Stimulated activated CD8-positive, alpha-beta memory T cell treated with anti-CD3 and anti-CD28 coated beads, Interleukin-12 subunit alpha, Interleukin-12 subunit beta, amount 100 ng/mL, for 4 hours (primary cell): ENCODE results near the gene ATP10A.

Experiments
- DNase-seq: peaks from one replicate; pipeline ENCODE4 v3.0.0-alpha.2; 2020; ENCODE audit warnings: low read depth

Gene ATP10A, protein sequence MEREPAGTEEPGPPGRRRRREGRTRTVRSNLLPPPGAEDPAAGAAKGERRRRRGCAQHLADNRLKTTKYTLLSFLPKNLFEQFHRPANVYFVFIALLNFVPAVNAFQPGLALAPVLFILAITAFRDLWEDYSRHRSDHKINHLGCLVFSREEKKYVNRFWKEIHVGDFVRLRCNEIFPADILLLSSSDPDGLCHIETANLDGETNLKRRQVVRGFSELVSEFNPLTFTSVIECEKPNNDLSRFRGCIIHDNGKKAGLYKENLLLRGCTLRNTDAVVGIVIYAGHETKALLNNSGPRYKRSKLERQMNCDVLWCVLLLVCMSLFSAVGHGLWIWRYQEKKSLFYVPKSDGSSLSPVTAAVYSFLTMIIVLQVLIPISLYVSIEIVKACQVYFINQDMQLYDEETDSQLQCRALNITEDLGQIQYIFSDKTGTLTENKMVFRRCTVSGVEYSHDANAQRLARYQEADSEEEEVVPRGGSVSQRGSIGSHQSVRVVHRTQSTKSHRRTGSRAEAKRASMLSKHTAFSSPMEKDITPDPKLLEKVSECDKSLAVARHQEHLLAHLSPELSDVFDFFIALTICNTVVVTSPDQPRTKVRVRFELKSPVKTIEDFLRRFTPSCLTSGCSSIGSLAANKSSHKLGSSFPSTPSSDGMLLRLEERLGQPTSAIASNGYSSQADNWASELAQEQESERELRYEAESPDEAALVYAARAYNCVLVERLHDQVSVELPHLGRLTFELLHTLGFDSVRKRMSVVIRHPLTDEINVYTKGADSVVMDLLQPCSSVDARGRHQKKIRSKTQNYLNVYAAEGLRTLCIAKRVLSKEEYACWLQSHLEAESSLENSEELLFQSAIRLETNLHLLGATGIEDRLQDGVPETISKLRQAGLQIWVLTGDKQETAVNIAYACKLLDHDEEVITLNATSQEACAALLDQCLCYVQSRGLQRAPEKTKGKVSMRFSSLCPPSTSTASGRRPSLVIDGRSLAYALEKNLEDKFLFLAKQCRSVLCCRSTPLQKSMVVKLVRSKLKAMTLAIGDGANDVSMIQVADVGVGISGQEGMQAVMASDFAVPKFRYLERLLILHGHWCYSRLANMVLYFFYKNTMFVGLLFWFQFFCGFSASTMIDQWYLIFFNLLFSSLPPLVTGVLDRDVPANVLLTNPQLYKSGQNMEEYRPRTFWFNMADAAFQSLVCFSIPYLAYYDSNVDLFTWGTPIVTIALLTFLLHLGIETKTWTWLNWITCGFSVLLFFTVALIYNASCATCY (N-terminal part only)

DNA sequence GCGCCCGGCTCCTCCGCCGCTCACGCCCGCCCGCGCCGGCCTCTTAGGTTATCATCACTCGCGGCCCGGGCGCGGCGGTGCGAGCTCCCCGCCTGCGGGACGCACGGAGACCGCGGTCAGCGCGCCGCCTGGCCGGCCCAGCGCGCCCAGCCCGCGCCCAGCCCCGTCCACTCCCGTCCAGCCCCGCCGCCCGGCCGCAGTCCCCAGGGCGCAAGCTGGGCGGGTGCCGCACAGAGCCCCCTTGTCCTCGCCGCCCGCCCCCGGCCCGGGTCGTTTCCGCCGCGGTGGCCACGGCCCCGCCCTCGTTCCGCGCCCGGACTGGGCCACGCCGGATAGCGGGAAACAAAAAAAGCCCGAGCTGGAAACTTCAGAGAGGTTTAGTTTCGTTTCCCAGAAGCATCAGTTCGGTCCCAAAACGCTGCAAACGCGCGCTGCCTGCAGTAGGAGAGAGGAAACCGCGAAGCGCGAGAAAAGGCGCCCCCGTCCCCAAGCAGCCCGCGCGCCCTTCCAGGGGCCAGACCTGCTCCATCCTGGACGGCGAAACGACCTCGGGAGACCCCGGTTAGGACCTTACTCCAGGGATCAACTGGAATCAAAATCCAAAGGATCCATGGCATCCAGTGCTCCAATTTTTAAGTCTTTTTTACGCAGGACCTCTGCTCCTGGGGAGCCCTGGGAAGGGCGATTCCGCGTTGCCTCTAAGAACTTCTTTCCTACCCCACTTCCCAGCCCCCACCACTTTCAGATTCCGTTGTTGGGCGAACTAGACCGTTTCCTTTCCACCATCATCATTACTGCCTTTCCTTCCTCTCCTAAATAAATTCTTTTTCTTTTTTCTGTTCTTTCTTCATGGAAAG lies at the start of gene ATP10A:
Gene ATP10A, minus strand, starts transcription at position 217 of the 857 bp plus-strand sequence. CDS start 231 bp downstream, outside the sequence.
- no peak for DNase-seq

DNA sequence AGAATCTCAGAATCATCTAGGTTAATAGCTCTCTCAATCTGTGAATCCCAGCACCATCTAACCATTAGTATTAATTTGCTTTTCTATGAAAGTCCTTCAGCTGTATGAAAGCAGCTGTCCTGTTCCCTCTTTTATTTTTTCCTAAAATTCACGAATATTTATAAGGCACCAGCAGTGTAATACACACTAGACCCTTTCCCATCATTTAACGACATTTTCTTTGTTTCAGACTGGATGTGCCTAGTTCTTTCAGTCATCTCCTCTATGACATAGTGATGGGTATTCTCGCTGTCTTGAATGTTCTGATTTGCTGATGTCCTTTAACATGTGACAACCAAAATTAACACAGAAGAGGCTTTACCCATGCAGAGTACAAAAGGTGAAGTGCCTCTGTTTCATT lies 48.9 kb upstream of the ATP10A start:
- no peak for DNase-seq

DNA sequence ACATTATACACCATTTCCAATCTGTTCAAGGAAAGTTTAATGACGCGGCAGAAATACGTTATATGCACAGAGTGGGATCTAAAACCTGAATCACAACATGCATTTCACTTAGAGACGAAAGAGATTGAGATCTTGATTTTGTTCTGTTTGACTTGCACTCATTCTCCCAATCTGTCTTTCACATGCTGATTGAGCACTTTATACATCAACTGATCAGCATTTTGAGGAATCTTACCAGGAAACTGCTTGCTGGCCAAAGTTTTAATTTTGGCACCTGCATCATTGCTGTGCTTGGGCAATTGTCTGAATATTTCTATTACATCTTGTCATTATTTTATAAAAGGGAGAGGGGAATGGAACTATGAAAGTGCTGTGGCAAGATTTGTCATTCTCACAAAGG lies 47.7 kb upstream of the ATP10A start:
- DNase-seq: no peak

DNA sequence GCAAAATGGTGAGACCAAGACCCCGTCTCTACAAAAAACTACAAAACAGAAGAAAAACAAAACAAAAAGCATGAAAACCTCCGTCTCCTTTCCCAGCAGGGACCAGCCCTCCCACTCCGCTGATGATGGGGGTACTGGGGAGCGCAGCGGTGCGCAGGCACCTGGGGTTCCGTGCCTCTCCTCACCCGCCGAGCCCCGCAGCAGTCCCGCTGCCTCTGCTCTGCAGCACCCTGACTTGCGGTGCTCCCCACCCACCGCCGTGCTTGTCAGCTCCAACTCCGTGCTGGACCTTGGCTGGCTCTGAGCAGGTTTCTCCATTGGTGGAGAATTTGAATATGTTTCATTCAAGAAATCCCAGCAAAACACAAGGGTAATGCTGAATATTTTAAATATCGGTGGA lies 46.7 kb upstream of the ATP10A start:
- no peak for DNase-seq

DNA sequence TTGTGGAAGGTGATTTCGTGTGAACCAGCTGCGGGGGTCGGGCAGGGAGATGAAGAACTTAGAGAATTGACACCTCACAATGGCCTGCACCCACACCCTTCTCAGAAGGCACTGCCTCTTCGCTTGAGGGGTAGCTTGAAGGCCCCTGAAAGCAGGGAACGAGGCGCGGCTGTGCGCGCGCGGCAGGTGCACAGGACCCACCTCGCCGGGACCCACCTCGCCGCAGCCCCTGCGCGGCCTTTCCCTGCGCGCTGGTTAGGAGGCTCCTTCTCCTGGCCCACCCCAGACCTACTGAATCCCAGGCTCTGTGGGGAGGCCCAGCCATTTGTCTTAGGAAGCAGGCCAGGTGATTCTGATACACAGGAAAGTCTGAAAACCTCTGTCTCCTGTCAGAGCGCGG lies 46.2 kb upstream of the ATP10A start:
- DNase-seq: no peak

DNA sequence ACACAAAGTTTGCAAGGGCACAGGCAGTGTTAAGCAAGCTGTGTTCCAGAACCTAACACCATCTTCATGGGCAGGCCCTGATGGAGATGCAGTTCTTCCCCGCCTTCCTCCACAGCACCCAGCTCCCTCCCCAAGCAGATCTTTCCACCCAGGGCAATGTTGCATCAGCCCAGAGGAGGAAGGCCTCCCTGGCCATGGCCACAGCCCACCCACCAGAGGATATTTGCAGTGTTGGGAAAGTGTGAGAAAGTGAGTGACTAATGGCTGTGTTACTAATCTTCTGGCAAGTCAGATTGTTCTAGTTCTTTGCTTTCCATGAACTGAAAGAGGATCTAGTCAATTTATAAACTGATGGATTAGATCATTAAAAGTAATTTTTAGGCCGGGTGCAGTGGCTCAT lies 42.0 kb upstream of the ATP10A start:
- no peak for DNase-seq

DNA sequence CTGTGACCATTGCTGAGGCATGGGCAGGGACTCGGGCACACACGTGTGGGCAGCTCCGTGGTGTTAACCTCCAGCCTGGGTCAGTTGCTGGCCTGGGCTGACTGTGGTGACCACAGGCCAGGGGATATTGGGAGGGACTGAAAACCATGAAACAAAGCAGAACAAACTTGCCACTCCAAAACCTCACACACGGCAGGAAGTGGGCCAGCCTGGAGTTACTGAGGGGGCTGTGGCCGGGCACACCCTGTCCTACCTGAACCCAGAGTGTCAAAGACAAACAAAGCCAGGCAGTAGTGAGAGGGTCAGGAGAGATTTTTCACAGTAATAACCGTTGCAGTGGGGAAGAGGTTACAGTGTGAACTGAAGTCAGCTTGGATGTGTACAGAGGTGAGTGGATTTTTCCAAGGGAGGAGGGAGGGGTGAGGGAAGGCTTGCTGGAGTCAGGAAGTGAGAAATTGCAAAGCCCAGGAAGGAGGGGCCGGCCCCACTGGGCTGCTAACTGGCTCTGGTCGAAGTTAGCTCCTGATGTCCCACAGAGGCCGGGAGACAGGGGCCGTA lies 40.0 kb upstream of the ATP10A start:
- DNase-seq: no peak

DNA sequence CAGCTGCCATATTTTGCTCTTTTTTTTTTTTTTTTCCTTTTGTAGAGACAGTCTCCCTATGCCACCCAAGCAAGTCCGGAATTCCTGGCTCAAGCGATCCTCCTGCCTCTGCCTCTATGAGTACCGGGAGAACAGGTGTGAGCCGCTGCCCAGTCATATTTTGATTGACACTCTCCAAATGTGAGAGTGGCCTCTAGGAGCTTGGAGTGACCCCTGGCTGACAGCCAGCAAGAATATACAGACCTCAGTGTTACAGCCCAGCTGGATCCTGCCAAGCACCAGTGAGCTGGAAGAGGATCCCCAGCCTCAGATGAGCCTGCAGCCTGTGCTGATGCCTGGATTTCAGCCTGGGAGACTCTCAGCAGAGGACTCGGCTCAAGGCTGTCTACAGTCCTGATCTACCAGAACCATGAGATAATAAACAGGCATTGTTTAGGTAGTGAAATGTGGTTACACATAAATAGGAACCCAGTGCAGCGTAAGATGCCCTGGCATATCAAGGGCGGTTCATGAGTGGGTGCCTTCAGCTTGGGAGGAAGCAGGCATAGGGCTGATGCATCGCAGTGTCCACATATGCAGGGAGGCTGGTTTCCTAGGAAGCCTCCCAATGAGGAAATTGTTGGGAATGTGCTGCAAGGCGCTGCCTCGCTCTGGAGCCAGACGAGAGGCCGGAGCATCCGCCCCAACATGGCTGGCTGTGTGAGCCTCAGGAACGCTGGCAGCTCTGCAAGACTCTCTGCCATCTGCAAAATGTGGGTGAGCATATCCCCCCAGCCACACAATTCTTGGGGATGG lies 38.9 kb upstream of the ATP10A start:
- no peak for DNase-seq

DNA sequence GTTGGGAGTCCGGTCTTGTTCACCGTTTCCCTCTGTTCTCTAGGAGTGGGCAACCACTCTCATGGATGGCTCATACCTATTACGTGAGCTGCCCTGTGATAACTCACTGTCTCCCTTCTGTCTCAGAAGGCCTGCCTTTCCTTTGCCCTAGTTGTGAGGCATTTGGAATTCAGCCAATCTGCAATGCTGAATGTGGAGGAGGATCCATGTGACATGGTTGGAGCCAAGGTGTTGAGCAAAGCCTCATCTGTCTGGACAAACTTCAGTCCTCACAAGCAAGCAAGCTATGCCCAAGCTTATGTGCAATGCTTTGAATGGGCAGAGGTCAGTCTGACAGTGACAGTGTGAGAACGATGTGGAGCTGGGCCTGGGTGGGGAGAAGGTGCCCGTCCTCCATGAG lies 37.8 kb upstream of the ATP10A start:
- DNase-seq: no peak

DNA sequence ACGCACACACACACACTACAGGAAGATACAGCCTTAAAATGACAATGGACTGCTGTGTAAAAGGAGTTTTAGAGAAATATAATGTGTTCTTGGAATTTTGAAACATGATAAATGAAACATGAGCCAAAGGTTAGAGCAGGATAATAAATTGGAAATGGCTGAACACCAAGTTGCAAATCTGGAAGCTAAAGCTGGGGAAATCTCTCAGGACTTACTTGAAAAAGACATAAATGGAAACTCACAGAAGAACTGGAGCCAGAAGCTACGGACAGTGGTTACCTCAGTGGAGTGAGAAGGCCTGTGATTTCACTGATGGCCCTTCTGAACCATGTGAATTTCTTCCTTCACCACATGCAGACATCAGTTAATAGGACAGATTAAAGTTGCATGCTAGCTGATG lies 37.3 kb upstream of the ATP10A start:
- DNase-seq: no peak

DNA sequence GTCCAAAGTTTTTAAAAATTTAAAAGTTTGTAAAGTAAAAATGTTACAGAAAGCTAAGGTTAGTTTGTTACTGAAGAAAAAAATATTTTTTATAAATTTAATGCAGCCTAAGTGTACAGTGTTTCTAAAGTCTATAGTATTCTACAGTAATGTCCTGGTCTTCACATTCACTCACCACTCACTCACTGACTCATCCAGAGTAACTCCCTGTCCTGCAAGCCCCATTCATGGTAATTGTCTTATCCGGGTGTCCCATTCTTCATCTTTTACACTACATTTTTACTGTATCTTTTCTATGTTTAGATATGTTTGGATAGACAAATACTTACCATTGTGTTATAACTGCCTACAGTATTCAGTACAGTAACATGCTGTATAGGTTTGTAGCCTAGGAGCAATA lies 36.7 kb upstream of the ATP10A start:
- no peak for DNase-seq

DNA sequence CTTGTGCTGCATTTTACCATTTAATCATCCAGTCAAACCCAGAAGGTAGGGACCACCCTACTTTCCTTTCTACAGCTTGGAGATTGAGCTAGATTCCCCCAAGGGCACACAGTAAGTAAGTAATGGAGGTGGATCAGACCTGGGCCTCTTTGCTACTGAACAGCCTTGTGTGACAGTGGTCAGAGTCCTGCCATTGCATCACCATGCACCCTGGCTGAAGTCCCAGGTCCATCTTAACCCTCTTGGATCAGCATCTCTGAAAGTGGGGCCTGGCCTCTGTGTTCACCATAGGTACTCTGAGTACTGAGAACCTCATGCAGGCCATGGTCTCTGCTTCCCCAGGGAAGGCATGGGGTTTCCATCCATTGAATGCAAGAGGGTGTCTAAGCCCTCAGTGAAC lies 34.5 kb upstream of the ATP10A start:
- no peak for DNase-seq

DNA sequence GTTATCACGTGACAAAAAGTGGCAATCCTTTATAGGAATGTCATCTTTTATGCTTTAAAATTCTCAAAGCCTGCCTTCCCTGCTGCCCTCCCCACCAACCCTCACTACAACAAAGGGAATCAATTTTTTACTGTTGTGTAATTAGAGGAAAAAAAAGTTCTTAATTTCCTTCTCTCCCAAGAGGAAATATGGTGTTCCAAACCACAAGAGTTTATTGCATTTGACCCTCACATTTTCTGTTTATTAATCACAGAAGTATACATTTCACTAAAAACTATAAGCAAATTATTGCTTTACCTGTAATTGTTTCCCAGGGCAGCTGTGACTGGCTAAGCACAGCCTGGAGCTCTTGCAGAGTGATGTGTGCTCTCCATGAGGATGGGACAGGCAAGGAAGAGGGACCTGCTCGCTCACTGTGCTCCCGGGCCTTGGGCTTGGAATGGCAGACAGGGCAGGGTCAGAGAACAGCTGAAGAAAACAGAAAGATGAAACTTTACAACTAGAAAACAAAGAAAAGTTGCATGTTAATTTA lies 31.3 kb upstream of the ATP10A start:
- no peak for DNase-seq

DNA sequence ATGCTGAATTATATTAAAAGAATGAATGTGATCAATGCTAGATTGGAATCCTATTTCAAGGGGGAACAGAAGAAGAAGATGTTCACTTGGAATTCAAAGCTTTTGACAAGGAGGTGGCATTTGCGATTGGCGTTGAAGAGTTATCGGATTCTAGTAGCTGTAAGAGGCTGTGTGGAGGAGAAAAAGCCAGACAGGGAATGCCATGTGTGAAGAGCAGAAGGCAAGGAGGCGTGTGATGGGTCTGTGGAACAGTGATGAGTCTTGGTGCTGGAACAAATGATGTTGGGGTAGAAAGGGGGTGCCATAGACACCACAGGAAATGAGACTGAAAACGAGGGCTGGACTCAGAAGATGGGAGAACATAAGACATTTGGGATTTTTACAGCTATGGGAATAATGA lies 30.5 kb upstream of the ATP10A start:
- DNase-seq: no peak

DNA sequence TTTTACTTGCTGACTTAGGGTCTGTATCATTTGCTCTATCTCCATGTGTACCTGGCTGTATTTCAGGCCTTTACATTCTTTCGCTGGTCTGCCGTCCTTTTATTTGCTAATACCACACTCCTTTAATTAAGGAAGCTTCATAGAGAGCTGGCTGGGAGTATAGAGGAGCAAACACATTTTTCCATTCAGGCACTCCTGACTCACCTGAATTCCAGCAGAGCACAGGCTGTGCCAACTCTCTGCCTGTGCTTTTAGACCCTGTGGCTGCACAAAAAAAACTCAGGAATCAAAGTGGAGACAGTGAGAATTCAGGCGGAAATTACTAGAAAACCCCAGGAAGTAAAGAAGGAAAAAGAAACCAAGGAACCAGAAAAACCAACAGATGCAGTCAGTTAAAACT lies 29.0 kb upstream of the ATP10A start:
- no peak for DNase-seq

DNA sequence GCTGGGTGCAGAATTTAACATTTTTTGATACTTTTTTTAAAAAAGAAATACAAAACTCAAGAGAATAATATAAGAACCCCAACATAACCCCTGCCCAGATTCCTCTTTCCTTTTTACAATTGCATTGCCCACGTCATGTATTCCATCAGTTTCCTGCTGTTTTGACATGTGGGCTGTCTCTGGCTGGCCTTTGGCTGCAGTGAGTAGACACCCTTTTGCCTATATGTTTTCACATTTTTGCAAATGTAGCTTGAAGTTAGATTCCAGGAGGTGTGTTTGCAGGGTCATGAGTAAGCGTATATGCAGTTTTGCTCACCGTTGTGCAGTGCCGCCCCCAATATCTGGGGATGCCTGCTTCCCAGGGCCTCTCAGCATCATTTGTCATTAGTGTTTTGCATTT lies 28.0 kb upstream of the ATP10A start:
- DNase-seq: no peak

DNA sequence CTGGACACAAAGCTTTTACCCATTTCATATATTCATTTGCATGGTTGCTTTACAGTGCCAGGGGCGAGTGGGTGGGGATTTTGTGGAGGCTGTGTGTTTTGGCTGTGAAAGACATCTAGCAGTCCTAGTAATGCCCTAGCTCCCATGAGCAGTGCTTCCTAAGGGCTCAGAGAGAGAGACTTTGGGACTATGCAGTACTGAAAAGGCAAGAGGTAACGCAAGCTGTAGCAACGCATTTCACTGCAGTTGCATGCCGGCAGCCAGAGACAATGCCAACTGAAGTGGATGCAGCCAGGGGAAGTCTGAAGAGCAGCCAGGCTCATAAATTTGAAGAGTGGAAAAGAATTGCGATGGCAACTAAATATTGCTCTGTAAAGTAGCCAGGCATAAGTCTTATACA lies 27.4 kb upstream of the ATP10A start:
- DNase-seq: no peak

DNA sequence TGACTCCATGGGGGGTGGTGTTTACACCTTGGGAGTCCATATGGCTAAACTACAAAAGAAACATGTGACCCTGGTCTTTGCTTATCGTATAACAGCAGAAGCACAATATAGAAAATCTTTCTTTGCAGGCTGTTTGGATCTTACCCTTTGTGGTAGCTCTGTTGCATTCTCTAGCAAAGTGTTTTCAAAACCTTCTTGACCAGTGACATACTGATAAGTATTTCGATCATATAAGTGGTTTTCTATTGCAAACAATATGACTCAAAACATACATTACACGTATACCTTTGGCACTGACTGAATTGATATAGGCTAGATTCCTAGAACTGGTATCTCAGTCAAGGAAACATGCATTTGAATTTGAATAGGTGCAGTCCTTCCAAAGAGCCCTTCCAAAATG lies 24.7 kb upstream of the ATP10A start:
- no peak for DNase-seq

DNA sequence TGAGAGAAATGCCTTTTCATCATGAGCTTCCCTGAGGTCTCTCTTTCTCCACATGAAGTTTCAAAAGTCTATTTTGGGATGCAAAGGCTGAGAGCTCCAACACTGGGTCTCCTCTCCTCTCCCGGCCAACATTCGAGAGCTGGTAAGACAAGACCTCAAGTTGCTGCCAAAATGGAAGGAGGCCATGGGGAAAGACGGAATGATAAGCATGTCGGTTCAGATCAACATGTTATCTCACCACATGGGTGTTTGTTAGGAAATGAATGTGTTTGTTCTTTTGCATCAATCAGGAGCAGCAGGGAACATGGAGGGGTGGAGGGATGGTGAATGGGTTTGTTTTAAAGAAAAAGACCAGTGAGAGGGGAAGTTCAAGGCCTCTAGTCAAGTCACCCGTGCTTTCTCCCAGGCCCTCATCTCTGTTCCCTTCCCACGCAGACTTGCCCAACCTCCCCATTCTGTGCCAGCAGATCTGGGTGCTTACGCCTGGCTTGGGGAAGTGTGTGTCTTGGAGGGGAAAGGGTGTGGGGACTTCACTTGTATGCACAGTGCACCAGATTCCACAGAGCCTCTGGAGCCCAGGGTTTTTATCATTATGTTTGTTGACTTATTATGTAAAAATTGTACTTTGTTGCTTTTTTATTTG lies 23.5 kb upstream of the ATP10A start:
- DNase-seq: no peak

DNA sequence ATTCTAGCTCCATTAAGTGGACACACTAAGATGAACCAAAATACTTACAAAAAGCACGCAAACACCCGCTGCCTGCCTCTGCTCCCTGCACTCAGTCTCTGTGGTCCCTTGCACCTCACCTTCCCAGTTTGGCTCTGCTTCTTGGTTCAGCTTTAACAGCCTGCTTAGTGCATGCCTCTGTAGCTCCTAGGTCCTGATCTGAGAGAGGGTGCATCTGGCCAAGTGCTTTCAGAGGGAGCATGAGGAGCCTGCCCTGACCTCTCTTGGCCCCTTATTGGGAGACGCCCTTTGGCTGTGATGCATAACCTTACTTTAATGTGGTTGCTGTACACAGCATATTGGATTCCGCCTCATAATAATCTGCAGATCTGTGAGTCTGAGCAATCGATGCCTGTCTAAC lies 21.2 kb upstream of the ATP10A start:
- DNase-seq: no peak
